Measurements from ENCODE around the gene NSDHL. TPM values are rescaled to one million over a fixed set of nuclear protein-coding genes. Genes with fewer than 3 reads are reported as not detected.

Gene NSDHL
- total and polyA plus RNA-seq, 4 donors, result 12.8 to 33.4 (median 25.4) TPM

DNA sequence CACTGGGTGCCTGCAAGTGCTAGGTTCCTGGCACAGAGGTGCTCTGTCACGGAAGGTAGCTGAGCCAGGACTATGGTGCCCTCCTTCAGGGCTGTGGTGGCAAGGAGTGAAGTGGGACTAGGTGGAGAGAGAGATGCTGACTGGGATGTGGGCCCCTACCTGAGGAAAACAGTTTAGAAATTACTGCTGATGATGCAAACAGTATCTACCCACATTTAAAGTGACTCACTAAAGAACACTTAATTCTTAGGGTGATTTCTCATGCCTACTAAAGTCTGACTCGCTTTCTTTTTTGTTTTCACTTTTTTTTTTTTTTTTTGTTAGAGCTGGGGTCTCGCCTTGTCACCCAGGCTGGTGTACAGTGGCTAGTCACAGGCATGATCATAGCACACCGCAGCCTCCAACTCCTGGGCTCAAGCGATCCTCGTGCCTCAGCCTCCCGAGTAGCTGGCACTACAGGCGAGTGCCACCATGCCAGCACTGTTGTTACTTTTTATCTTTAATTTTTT, 70.1 kb downstream of the NSDHL start:
- peaks cover 0 to 6% (median 0%) of the 10 kb centered on the region in 3 donors for H3K27me3 ChIP-seq (ENCODE audit: control insufficient read depth in 3 of 3, insufficient read depth in 3 of 3, low read length in 2 of 3)
- no peak overlapping the region for H3K9ac ChIP-seq (ENCODE audit: insufficient read depth in 1 of 2, low read length in 2 of 2)
- no peak overlapping the region for H3K4me3 ChIP-seq
- peaks cover 0 to 5% (median 0%) of the 10 kb centered on the region in 4 donors for H3K9me3 ChIP-seq (ENCODE audit: control insufficient read depth in 4 of 4, insufficient read depth in 3 of 4, low read length in 3 of 4)
- no peaks in the 10 kb centered on the region for H3K36me3 ChIP-seq (ENCODE audit: control insufficient read depth in 4 of 4, insufficient read depth in 4 of 4, low read length in 4 of 4)
- TF ChIP-seq, protein P1, sequence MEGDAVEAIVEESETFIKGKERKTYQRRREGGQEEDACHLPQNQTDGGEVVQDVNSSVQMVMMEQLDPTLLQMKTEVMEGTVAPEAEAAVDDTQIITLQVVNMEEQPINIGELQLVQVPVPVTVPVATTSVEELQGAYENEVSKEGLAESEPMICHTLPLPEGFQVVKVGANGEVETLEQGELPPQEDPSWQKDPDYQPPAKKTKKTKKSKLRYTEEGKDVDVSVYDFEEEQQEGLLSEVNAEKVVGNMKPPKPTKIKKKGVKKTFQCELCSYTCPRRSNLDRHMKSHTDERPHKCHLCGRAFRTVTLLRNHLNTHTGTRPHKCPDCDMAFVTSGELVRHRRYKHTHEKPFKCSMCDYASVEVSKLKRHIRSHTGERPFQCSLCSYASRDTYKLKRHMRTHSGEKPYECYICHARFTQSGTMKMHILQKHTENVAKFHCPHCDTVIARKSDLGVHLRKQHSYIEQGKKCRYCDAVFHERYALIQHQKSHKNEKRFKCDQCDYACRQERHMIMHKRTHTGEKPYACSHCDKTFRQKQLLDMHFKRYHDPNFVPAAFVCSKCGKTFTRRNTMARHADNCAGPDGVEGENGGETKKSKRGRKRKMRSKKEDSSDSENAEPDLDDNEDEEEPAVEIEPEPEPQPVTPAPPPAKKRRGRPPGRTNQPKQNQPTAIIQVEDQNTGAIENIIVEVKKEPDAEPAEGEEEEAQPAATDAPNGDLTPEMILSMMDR (IDR thresholded peaks at IDR 0.05; ENCODE audit: control extremely low read depth, extremely low read depth), result no peak
- DNase-seq (no peak), ATAC-seq (ENCODE audit: insufficient read depth, low FRiP score) (no peak)
- peaks cover 0 to 15% (median 0%) of the 10 kb centered on the region in 5 donors for H3K4me1 ChIP-seq (ENCODE audit: control insufficient read depth in 5 of 5, insufficient read depth in 5 of 5, low read length in 5 of 5)
- WGBS, 2 donors, result 89 to 100% methylated on average over 7 to 8 of the region's 8 CpGs
- H3K27ac ChIP-seq (ENCODE audit: low read depth in 1 of 2, low read length in 1 of 2), result no peak overlapping the region

DNA sequence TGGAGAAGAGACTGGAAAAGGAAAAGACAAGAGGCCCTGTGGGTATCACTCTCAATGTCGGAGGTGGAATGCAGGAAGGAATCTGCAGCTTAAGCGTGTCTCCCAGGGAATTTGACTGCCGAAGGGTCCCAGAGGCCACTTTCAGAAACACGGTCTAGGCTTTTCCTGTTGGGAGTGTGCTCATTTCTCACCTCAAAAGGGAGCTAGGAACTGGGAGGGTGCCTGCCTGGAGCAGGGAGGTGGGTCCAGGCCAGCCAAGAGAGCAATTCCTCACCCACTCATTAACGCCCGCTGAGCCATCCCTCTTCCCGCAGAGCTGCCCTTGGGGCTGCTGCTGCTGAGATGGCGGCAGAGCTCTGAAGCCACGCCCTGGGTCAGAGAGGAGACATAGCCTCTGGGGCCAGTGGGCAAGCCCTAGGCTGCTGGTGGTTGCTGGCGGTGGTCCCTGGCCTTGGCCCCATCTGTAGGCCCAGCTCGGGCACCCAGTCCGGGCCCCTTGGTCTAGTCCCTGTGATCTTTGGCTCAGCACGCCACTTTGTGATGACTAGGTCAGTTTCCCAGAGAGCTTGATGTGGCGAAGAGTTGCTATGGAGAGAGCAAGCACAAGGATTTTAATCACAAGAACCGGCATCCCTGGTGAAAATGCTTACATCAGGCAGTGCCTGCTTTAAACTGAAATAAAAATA, 71.1 kb downstream of the NSDHL start:
- H3K9ac ChIP-seq (ENCODE audit: insufficient read depth in 1 of 2, low read length in 2 of 2), result no peak overlapping the region
- TF ChIP-seq, protein P1 (IDR thresholded peaks at IDR 0.05; ENCODE audit: control extremely low read depth, extremely low read depth), result no peak

DNA sequence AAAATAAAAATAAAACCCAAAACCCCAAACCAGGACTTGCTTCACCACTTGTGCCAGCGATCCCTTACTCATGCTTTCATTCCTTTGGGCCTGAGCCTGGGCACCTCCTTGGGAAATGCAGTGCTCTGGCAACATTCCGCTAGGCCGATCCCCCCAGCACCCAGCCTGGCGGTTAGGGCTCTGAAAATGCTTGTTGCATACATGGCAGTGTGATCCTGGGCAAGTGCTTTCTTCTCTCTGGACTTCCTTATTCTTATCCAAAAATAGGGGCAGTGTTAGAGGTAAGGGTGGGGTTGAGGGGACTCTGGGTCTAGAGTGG, 71.6 kb downstream of the NSDHL start:
- Histone ChIP-seq H3K27me3 (ENCODE audit: control insufficient read depth in 3 of 3, insufficient read depth in 3 of 3, low read length in 2 of 3) (peaks cover 0 to 6% (median 0%) of the 10 kb centered on the region in 3 donors), H3K9ac (ENCODE audit: insufficient read depth in 1 of 2, low read length in 2 of 2) (no peak overlapping the region), H3K27ac (ENCODE audit: low read depth in 1 of 2, low read length in 1 of 2) (no peak overlapping the region), H3K4me3 (no peak overlapping the region), H3K9me3 (ENCODE audit: control insufficient read depth in 4 of 4, insufficient read depth in 3 of 4, low read length in 3 of 4) (peaks cover 0 to 2% (median 0%) of the 10 kb centered on the region in 4 donors), H3K36me3 (ENCODE audit: control insufficient read depth in 4 of 4, insufficient read depth in 4 of 4, low read length in 4 of 4) (no peaks in the 10 kb centered on the region), H3K4me1 (ENCODE audit: control insufficient read depth in 5 of 5, insufficient read depth in 5 of 5, low read length in 5 of 5) (peaks cover 0 to 15% (median 0%) of the 10 kb centered on the region in 5 donors)
- TF ChIP-seq, protein P1 (IDR thresholded peaks at IDR 0.05; ENCODE audit: control extremely low read depth, extremely low read depth), result no peak
- 87 to 88% methylated on average over 4 of the region's 4 CpGs for WGBS, 2 donors
- no peak for ATAC-seq (ENCODE audit: insufficient read depth, low FRiP score)
- no peak for DNase-seq

More for the DNA sequence above, 71.1 kb downstream of the NSDHL start:
- ATAC-seq (ENCODE audit: insufficient read depth, low FRiP score) (no peak), DNase-seq (no peak)
- WGBS, 2 donors, result 78 to 89% methylated on average over 14 to 15 of the region's 15 CpGs
- no peaks in the 10 kb centered on the region for H3K36me3 ChIP-seq (ENCODE audit: control insufficient read depth in 4 of 4, insufficient read depth in 4 of 4, low read length in 4 of 4)
- peaks cover 0 to 15% (median 0%) of the 10 kb centered on the region in 5 donors for H3K4me1 ChIP-seq (ENCODE audit: control insufficient read depth in 5 of 5, insufficient read depth in 5 of 5, low read length in 5 of 5)
- H3K9me3 ChIP-seq (ENCODE audit: control insufficient read depth in 4 of 4, insufficient read depth in 3 of 4, low read length in 3 of 4), result peaks cover 0 to 2% (median 0%) of the 10 kb centered on the region in 4 donors
- peaks cover 0 to 6% (median 0%) of the 10 kb centered on the region in 3 donors for H3K27me3 ChIP-seq (ENCODE audit: control insufficient read depth in 3 of 3, insufficient read depth in 3 of 3, low read length in 2 of 3)
- H3K27ac ChIP-seq (ENCODE audit: low read depth in 1 of 2, low read length in 1 of 2), result no peak overlapping the region
- no peak overlapping the region for H3K4me3 ChIP-seq

Data from lung (tissue), 12 donors.